G401.6 (cell line): ENCODE data around the gene NFIL3.

Experiments used
- FAIRE-seq: peaks from 2 replicates; lab custom pipeline; 2012; peaks lifted over from hg19 to GRCh38; lab: Jason Lieb, UNC

NFIL3 gene

GRCh38 chr9:91421971-91422757, 1.5 kb downstream of the NFIL3 start:
- FAIRE-seq: no peak

DNA sequence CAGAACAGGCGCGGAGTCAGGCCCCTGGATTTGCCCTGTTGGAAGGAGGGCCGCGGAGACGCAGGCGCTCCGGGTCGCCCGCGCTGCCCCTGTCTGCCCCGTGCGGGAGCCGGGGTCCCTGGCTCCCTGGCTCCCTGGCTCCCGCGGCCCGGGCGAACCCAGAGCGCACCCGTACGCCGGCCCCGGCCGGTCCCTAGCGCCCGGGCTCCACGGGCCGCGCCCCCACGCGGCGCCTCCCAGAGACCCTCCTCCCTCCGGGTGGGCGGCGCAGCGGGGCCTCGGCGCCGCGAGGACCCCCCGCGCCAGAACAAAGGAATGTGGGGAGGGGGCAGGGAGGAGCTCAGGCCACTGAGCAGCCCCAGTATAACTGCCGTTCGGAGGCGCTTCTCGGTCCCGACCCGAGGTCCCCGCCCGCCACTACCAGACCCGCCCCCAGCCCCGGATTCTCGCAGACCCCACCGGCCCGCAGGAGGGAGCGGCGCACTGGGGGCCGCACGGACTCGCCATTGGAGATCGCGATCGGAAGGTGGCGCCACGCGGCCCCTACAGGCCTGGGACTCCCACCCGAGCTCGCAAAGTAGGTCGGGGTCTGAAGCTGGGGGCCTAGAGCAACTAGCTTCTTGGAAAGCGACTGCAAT, 2.4 kb downstream of the NFIL3 start:
- no peak for FAIRE-seq

DNA sequence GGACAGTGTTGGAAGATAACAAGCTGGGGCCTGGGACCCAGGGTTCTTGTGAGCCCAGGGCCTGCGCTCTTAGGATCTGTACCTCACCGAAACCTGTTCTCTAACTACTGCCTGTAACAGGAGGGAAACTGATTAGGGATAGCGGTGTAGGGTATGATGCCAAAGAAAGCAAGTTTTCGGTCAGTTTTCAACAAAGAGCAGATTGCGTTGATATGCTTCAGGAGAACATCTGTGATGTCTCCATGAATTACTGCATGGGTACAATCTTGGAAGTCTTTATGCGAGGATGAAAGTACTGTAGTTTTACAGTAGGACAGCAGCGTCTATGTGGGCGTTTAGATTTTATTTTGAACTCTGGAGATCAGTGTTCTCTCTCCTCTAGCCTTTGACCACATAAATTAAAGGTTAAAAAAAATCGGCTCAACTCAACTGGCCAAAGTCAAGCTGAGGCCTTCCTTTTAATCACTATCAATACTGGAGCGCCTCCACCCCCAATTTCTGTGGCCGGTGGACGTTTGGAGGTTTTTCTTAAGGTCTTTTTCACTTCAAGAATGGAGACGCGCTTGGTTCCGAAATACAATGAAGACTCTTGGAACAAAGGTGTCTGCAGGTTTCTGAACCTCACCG, 3.0 kb downstream of the NFIL3 start:
- FAIRE-seq: no peak

- FAIRE-seq: no peak
Measured at GRCh38 chr9:91419222-91420191, 4.1 kb downstream of the NFIL3 start.

DNA sequence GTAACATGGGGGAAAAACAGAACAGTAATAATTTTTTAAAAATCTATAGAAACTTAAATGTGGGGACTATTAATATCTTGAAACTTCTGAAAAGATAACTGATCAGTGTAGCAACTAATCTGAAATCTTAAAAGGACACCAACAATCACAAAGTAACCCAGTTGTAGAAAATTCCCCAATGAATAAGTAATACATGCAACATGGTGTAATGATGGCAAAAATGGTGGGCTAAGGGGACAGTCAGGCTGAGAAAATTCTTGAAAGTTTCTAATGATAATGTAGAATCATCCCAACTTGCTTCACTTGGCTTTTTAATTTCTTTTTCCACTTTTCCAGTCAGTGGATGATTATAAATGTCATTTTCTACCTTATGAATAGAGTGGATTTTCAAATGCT, 5.4 kb downstream of the NFIL3 start:
- no peak for FAIRE-seq

- FAIRE-seq: no peak
Measured at GRCh38 chr9:91417602-91418214, 5.9 kb downstream of the NFIL3 start.

GRCh38 chr9:91416096-91416712, 7.4 kb downstream of the NFIL3 start:
- no peak for FAIRE-seq

- FAIRE-seq: no peak
Measured at GRCh38 chr9:91415290-91415689, 8.3 kb downstream of the NFIL3 start.

GRCh38 chr9:91412941-91413340, 10.7 kb downstream of the NFIL3 start:
- FAIRE-seq: no peak

DNA sequence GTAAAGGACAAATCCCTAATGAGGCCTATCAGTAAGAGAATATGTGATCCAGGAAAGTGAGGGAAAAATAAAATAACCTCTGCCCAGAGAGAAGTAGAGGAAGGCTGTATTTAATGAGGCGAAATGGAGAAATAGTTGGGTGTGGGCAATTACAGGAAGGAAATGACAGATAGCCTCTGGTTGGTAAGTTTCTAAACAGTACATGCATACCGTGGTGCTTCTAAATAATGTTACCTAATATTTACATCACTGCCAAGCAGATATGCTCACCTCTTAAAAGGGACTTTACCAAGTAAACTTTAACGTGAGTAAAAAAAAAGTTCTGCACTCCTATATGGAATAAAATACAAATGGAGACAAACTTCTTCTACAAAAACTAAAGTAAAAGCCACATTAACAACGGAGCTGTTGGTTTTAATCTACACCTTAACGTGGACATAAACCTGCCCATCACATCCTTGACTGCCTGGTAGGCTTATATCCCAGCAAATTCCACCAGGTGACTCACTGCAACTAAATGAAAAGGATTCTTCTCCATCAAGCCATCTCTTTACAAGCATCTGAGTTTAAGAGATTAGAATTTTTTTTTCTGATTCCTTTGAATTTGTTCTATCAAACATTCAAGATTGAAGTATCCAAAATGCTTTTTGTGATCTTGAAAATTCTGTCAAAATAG, 12.4 kb downstream of the NFIL3 start:
- no peak for FAIRE-seq

DNA sequence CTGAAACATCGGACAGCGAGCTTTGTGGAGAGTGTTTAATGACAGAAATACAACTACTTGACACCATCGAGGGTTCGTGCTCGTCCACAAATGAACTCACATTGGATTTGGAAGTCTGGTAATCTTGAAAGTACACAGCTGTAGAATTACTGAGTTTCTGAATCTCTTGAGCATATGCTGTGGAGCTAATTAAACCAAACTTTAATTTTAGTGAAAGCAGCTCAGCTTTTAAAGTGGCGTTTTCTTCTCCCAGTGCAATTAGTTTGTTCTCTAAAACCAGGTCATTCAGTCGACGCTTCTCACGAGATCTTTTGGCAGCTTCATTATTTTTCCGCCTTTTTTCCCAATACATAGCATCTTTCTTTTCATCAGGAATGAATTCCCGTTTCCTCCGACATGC, 13.5 kb downstream of the NFIL3 start:
- FAIRE-seq: no peak

GRCh38 chr9:91408475-91408874, 15.2 kb downstream of the NFIL3 start:
- FAIRE-seq: no peak

DNA sequence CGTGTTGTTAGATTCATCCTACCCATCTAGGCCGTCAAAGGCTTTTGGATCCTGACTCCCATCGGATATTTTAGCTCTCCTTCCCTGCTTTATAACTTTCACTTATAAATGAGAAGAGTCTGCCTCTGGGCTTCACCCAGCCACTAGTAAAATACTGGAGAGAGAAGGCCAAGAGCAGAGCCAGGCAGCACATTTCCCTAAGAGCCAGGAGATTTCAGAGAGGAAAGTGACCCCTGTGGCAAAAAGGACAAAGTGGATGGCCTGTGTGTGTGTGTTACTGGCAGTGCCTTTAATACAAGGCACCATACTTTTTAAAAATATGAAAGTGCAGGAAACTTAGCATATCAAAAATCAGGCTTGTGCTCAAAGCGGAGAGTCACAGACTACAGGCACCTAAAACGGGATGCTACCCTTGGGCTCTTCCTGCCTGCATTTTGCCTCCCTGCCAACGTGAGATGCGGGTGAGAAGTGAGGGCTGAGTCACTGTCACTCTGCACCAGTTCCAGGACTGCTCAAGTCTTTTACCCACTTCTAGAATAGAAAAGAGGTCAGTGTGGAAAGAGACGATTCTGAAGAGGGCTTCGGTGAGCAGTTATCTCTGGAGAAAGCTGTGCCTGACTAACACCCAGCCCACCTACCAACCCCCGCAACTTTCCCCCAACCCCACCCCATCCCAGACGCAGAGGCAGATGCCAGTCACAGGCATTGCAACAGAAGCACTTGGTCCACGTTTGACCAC, 15.9 kb downstream of the NFIL3 start:
- FAIRE-seq: no peak

DNA sequence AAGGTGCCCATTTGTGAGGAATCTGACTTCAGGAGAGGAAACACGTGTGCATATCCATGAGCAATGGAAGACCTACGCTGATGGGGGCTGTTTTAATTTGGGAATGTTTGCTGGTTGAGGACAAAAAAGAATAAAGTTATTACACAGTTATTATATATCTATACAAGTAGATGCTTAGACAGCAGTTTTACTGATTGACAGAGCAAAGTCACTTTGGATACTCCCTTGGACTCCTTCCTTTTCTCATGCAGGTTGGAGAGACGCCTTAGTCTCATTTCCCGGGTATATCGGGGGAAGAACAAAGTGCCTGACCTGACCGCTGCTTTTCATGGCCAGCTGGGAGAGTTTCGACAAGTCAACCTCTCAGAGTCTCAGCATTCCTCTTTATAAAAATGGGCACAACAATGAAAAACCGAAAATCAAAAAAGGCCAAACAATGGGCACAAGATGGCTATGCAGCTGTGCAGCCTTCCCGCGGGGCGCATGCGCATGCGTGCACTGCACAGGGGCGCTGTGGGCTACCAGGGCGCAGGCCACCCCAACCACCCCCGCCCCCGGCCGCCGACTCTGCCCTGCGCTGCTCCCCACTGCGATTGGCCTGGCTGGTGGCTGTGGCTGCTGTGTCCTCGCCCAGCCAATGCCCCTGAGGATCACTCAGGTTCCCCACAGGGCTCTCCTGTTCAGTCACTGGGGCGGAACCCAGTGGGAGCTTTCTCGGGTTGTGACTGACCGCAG, 18.1 kb downstream of the NFIL3 start:
- FAIRE-seq: no peak

DNA sequence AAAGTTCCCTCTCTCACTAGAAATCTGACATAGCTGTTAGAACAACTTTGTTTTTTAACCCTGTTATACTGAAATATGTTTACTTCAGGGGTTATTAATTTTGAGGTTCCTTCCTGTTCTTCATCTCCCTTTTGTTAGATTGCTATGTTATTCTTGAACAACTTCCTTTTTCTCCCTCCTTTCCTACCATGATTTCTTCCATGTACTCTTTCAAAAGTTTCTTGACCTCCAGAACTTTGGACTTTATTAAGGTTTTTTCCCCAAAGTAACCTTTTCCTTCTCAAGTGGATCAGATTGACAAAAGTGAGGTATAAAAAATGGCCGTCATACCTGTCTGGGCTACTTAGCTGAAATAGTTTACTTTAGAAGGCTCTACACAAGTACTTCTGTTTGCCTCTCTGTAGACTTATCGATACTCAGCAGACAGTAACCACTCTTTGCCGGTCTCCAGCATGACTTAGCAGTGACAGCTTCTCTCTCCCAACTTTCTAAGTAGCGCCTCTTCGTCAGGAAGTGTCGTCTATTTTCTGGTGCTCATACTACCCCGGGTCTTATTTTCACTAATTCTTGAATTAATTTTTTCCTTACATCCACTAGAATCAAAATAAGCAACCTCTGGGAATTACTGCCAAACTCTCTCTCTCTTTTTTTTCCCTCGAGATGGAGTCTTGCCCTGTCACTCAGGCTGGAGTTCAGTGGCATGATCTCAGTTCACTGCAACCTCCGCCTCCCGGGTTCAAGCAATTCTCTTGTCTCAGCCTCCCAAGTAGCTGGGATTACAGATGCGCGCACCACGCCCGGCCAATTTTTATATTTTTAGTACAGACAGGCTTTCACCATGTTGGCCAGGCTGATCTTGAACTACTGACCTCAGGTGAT, 19.7 kb downstream of the NFIL3 start:
- no peak for FAIRE-seq

- FAIRE-seq: no peak
Measured at GRCh38 chr9:91398926-91399325, 24.7 kb downstream of the NFIL3 start.

DNA sequence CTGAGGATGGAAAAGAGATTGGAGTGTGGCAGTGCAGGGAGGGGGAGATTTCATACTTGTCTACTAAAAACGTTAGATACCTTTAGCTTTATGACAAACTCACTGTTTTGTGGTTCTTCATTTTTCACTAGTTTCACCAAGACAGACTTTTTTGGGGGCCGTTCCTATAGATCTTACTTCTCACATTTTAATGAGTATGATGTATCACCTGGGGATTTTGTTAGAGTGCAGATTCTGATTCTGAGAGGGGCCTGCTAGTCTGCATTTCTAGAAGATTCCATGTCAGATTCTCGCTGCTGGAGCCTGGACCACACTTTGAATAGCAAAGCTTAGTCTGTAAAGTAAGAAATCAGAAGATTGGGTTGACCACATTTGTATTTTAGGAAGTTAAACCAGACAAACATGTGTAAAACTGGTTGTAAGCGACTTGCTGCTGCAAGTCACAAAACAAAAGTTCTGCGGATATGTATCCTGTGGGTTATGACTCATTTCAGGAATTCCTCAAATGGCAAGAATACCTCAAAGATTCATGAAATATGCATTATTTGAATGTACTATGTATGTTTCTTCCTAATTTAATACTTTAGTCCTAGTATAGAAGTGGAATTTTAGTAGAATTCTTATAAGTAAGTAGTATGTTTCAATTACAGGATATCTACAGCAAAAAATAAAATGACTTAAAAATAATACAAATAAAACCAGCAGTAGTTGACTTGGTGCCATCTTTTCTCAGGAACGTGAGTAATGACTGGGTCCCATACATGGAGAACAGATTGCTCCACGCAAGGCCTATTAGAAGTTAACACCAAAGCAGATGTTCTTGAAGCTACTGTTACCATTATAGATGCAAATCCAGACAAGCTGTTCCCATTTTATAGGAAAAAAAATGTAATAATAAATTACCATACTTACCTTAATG, 27.8 kb downstream of the NFIL3 start:
- no peak for FAIRE-seq
